Measurements from ENCODE around the gene GLI3.

DNA sequence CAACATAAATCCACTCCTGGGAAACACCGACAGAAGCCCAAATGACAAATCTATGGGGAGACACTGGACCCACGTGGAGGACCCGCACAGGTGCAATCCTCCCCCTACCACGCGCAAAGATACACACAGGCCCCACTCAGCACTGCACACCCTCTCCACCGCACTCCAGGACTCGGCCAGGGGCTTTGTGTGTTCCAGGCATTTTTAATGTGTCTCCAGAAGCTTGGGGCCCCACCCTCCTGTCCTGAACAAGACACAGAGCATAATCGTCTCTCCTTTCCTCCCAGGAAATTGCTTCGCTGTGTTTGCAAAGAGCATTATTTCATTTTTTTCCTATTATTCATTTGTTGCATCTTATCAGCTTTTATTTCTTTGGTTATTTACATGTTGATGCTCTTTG, 82.8 kb downstream of the GLI3 start:
- TF ChIP-seq, protein P1, sequence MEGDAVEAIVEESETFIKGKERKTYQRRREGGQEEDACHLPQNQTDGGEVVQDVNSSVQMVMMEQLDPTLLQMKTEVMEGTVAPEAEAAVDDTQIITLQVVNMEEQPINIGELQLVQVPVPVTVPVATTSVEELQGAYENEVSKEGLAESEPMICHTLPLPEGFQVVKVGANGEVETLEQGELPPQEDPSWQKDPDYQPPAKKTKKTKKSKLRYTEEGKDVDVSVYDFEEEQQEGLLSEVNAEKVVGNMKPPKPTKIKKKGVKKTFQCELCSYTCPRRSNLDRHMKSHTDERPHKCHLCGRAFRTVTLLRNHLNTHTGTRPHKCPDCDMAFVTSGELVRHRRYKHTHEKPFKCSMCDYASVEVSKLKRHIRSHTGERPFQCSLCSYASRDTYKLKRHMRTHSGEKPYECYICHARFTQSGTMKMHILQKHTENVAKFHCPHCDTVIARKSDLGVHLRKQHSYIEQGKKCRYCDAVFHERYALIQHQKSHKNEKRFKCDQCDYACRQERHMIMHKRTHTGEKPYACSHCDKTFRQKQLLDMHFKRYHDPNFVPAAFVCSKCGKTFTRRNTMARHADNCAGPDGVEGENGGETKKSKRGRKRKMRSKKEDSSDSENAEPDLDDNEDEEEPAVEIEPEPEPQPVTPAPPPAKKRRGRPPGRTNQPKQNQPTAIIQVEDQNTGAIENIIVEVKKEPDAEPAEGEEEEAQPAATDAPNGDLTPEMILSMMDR (IDR thresholded peaks at IDR 0.05), result no peak
- no peak for TF ChIP-seq POLR2A (IDR thresholded peaks at IDR 0.05)
